C4-2B (cell line): ENCODE data around the gene LTBP1.

Experiments used
- CTCF ChIP-seq: fragments of 450-650 bp; conservative IDR thresholded peaks from 2 replicates; pipeline ENCODE4 v1.5.1; 2017; ENCODE audit warnings: mild to moderate bottlenecking
- ZFX ChIP-seq: fragments of 450-650 bp; IDR thresholded peaks from 2 replicates; pipeline ENCODE4 v1.6.1; 2017

DNA sequence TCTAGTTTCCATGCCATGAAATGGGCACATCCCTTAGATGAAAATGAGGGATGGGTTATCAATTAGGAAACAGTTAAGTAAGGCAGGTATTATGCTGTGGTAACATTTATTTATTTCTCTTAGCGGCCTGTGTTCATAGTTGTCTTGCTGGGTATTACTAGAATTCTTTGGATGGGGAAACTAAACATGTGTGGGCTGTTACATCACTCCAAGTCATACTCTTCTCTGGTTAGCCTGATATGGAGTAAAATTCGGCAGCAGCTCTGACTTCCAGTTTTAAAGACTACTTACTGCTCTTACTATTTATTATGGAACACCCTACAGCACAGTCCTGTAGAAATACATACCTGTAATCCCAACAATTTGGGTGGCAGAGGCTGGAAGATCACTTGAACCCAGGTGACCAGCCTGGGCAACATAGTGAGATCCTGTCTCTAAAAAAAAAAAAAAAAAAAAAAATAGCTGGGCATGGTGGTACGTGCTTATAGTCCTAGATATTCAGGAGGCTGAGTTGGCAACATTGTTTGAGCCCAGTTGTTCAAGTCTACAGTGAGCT is 496.6 kb downstream of the LTBP1 start:
- TF ChIP-seq CTCF (no peak), ZFX (no peak)
